Omental fat pad (tissue), 4 donors: Measurements from ENCODE around the gene GALNT17. TPM values are rescaled to one million over a fixed set of nuclear protein-coding genes. Genes with fewer than 3 reads are reported as not detected.
"Not testable (repeated sequence)": the region's sequence is repeated elsewhere in the genome, so short reads cannot be mapped to it uniquely, and the experiment has no call there.

Experiments
- ATAC-seq: fragments of 150-250 bp; one replicate; pipeline ENCODE4 v1.9.1; 2016; ENCODE audit warnings: mild to moderate bottlenecking, moderate library complexity; ENCODE audit not compliant: low FRiP score
- DNase-seq: peaks from one replicate; pipeline ENCODE4 v3.0.0-alpha.2; 2019; ENCODE audit warnings: low spot score
- CTCF ChIP-seq, 3 donors: fragments of 450-650 bp; IDR thresholded peaks; one replicate each; pipeline ENCODE4 v1.5.1; 2016 to 2017; ENCODE audit warnings: antibody characterized with exemption in 3 of 3, mild to moderate bottlenecking in 3 of 3, moderate library complexity in 2 of 3
- total RNA-seq, 4 donors: library from RNA; depleted of rRNA; stranded (reverse); fragments of >200 nt; gene quantifications; one replicate each; pipeline ENCODE4 v1.1.0, GENCODE V29; 2016

The GALNT17 gene
- total RNA-seq, 4 donors from 2014 or later = 1.6 to 12.6 (median 2.9) TPM

- no peak for TF ChIP-seq CTCF (IDR thresholded peaks at IDR 0.05)
- ATAC-seq (no peak), DNase-seq (no peak)
Measured at GRCh38 chr7:71566991-71567390, 435.0 kb downstream of the GALNT17 start.

- TF ChIP-seq CTCF (IDR thresholded peaks at IDR 0.05) = no peak
- ATAC-seq = no peak
Measured at GRCh38 chr7:71574153-71574860, 442.4 kb downstream of the GALNT17 start.

GRCh38 chr7:71580027-71580426, 448.1 kb downstream of the GALNT17 start:
- ATAC-seq = no peak
- no peak for TF ChIP-seq CTCF (IDR thresholded peaks at IDR 0.05)
- no peak for DNase-seq

More at GRCh38 chr7:71574153-71574860, 442.4 kb downstream of the GALNT17 start:
- no peak for DNase-seq

- ATAC-seq (no peak), DNase-seq (no peak)
- no peak for TF ChIP-seq CTCF (IDR thresholded peaks at IDR 0.05)
Measured at GRCh38 chr7:71584256-71584655, 452.3 kb downstream of the GALNT17 start.

- TF ChIP-seq CTCF (IDR thresholded peaks at IDR 0.05) = no peak
- ATAC-seq (no peak), DNase-seq (no peak)
Measured at GRCh38 chr7:71591876-71592275, 459.9 kb downstream of the GALNT17 start.

- ATAC-seq, DNase-seq: not testable (repeated sequence)
Measured at GRCh38 chr7:71592388-71592787, 460.4 kb downstream of the GALNT17 start.

GRCh38 chr7:71594736-71595135, 462.8 kb downstream of the GALNT17 start:
- ATAC-seq (no peak), DNase-seq (no peak)
- TF ChIP-seq CTCF (IDR thresholded peaks at IDR 0.05) = no peak
